UCSD-AML1 (cell line): ENCODE data around the gene TCL1B.
"Not testable (repeated sequence)": the region's sequence is repeated elsewhere in the genome, so short reads cannot be mapped to it uniquely, and the experiment has no call there.

ENCODE experiments used
- DNase-seq: peaks from one replicate; lab custom pipeline; 2025; ENCODE audit not compliant: unreplicated experiment; lab: John Stamatoyannopoulos, UW

Gene TCL1B

DNA sequence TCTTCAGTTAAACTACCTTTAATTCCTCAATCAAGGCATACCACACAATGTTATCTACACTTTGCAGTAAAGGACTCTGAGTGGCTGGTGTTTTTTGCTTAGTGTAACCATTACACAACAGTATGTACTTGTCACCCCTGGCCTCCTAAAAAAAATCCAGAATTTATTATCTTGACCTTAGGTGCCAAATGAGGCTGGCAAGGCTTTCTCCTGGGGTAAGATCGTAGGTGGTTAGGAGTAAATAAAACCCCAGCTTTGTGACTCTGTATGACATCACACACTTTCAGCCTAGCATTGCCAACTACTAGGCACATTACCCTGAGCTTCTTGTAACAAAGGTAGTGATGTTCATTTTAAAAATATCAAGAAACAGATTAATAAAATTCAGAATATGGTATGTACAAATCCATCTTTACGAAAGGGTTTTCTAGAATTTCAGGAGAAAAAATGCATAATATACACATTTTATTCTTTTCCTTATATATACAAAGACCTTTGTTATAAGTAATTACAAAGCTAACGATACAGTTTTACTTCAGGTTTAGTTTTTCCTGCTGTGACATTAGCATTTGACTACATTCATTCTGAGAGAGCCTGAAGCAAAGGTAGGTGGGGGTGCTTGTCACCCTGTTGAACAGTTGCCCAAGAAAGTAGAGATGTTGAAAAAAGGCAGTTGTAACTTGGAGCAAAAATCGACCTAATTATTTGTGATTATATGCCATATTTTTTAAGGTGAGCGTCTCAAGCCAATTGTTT lies 14.2 kb downstream of the TCL1B start:
- DNase-seq: no peak

GRCh38 chr14:95701846-95702221 lies 15.6 kb downstream of the TCL1B start:
- no peak for DNase-seq

GRCh38 chr14:95703341-95703740 lies 17.1 kb downstream of the TCL1B start:
- no peak for DNase-seq

DNA sequence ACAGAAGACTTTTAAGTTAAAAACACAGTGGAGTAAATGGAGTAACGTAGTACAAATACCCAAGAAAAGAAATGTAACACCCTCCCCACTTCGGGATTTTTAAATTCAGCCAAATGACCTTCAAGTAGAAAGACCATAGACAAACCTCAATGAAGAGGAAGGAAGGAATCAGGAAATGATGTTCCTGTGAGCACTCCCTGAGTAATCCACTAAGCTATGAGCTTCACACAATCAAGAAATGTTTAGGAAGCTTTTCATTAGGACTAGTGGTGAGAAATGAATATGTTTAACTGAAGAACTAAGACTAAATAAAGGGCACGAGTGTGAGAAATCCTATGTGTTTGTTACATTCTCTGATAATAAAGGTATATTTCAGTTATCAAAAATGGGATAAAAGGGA lies 17.6 kb downstream of the TCL1B start:
- no peak for DNase-seq

DNA sequence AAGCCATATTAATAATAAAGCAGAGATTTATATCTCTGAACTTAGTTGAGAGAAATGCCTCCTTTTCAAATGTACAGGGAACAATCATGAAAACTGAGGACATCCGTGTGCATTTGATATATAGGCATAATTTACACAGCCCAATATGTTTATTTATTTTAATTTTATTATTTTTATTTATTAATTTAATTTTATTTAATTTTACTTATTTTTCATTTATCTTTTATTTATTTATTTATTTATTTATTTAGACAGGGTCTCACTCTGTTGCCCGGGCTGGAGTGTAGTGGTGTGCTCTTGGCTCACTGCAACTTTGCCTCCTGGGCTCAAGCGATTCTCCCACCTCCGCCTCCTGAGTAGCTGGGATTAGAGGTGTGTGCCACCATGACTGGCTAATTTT lies 19.3 kb downstream of the TCL1B start:
- no peak for DNase-seq

- no peak for DNase-seq
These were observed 21.1 kb downstream of the TCL1B start for GRCh38 chr14:95707327-95707726.

GRCh38 chr14:95710106-95710505 lies 23.9 kb downstream of the TCL1B start:
- DNase-seq: no peak

GRCh38 chr14:95711476-95712176 lies 25.4 kb downstream of the TCL1B start:
- DNase-seq: no peak

DNA sequence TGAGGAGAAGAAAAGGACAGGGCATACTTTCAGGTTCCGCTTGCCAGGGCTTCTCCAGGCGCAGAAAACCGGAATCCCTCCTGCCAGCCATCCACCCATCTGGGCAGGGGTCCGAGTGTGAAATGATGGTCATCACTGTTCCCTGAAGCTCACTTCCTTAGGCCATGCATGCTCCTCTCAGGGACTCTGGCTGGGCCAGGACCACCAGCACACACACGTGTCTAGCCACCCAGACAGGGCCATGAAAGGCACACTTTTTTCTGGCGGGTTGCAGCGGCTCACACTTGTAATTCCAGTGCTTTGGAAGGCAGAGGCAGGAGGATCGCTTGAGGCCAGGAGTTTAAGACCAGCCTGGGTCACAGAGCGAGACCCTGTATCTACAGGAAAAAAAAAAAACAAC lies 26.2 kb downstream of the TCL1B start:
- DNase-seq: no peak

DNA sequence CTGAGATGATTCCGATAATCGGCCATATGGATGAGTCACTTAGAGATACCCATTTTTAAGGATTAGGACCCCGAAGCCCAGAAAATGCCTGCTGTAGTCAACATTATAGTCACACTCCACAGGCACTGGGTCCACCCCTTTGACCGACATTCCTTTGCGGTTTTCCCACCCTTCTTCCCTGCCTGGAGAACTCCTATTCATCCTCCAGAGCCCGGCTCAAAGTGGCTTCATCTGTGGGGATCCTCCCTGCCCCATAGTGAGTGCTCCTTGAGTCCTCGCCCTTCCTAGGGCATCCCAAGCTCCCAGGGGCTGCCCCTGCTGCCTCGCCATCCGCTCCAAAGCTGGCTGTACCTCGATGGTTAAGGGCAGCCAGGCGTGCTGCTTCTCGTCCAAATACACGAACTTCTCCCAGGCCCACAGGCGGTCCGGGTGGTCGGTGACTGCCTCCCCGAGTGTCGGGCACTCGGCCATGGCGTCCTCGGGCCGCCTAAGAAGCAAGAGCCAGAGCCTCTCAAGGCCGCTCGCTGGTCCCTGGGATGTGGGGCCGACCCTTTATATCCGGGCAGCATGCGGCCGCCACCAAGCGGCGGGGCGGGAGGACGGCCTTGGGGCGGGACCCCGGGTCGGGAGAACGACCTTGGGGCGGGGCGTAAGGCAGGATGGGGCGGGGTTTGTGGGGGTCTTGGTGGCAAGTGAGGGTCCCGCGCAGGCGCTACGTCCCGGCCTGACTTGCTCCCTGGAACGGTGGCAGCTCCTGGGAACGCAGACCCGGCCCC lies 27.6 kb downstream of the TCL1B start, which contains the start of gene TCL1A:
TCL1A (minus strand) TSS at position 530 of the 776 bp plus-strand sequence; CDS start at position 471, 59 bp downstream.
- no peak for DNase-seq

GRCh38 chr14:95722525-95723190 lies 36.4 kb downstream of the TCL1B start:
- DNase-seq: no peak

GRCh38 chr14:95725685-95726336 lies 39.6 kb downstream of the TCL1B start:
- DNase-seq: no peak

- no peak for DNase-seq
These were observed 41.0 kb downstream of the TCL1B start for GRCh38 chr14:95727056-95727700.

- DNase-seq: not testable (repeated sequence)
These were observed 43.3 kb downstream of the TCL1B start for GRCh38 chr14:95729402-95730028.

DNA sequence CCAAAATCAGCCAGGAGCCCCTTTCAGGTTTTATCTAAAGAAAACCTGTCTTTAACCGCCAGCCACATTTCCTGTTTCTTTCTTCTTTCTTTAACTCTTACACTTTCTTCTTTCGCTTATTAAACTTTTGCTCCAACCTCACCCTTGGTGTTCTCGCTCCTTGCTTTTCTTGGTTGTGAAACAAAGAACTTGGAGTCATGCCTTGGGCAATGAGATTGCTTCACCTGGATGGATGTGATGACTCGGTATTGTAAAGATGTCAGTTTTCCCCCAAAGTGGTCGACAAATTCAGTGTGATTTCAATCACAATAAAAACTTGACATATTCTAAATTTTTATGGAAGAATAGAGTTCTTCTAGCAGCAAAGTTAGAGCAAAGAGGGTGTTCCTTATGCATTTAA lies 43.9 kb downstream of the TCL1B start:
- no peak for DNase-seq

DNA sequence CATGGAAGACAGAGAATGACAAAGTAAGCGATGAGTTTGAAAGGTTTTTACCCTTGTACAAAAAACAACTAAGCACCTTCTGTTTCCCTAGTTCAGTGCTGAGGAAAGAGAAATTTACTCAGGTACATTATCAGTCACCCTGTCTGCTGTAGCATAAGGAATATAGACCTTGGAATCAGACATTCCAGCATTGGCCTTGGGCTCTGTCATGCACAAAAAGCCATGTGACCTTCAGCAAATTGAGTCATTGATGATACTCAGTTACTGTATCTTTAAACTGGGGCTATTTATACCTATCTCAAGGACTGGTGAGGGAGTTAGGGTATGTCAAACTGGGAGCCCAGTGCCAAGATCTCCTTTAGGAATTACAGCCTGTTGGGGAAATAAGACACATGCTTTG lies 47.0 kb downstream of the TCL1B start:
- no peak for DNase-seq

DNA sequence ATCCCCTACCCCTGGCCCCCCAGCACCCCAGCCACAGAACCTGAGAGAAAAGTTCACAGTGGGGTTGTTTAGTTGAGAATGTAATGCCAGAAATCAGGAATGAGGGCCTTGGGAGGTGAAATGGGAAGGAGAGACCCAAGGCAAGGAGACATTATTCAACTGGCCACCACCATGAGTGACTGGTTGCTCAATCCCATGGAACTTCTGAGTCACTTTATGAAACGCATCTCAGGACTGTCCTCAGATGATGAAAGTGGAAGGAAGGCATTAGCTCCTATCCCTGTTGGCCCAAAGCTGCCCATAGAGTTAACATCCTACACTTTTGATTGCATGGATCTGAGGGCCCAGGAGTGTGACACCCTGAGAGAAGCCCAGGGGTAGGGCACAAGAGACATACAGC lies 53.1 kb downstream of the TCL1B start:
- no peak for DNase-seq

DNA sequence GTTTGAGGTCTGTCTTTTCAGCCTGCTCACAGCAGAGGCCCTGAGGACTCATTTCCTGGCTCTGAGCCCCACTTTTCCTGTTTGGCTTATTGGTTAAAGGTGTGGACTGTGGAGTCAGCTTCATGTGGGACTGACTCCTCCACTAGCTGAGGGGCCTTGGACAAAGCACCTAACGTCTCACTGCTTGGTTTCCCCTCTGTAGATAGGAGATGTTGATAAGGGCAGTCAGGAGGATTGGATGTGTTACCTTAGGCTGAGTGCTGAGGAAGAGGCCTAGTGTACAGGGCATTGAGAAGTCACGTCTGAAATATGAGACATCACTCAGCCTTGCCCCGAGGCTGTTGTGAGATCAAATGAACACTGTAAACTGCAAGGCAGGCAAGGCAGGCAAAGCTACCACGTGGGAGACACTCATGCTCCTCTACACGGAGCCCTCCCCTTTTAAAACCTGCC lies 54.8 kb downstream of the TCL1B start:
- no peak for DNase-seq

GRCh38 chr14:95741781-95742180 lies 55.6 kb downstream of the TCL1B start:
- DNase-seq: no peak
